ENCODE results near the gene CLMP.

CLMP gene

DNA sequence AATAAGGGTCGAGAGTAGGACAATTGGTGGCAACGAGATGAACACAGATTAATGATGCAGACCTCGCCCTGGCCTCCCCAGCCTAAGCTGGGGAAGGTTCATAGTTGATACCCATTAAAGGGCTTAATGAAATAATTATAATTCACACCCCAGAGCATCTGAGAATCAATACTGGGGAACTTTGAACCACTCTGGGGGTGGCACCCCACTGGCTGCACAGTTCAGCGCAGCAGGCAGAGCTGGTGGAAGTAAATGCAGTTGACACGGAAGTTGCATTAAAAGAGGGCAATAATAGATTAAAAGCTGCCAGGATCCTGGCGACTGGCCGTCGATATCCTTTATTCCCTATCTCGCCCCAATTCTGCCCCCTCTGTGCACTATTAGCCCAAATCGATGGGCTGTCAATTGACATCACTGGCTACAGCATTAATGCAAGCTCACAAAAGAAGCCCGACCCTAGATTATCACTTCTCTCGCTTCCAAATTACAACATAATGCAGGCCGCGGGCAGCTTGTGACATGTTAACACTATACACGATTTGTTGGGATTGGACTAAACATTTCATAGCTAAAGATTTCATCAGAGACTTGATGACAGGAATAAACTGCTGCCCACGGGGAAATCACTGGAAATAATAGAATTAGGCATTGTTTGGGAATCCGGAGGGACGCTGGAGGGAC, 147.6 kb downstream of the CLMP start:
- H3K18ac ChIP-seq (ENCODE audit: low read length): no peak overlapping the region
- no peak overlapping the region for H3K27ac ChIP-seq (ENCODE audit: low read depth, low read length)
- no peaks in the 10 kb centered on the region for H3K79me1 ChIP-seq (ENCODE audit: low read length)
- no peak overlapping the region for H3K4me3 ChIP-seq (ENCODE audit: low read depth, low read length)
- no peak overlapping the region for H3K9ac ChIP-seq (ENCODE audit: low read length)
- no peak overlapping the region for H3K4me2 ChIP-seq (ENCODE audit: low read length)
- H3K14ac ChIP-seq (ENCODE audit: low read length): no peak overlapping the region
- no peak overlapping the region for H4K12ac ChIP-seq (ENCODE audit: low read depth, low read length)
- H4K91ac ChIP-seq (ENCODE audit: low read depth, low read length): no peak overlapping the region
- no peaks in the 10 kb centered on the region for H3K4me1 ChIP-seq (ENCODE audit: control insufficient read depth in 1 of 2, insufficient read depth in 2 of 2, low read length in 2 of 2)
- H3K23ac ChIP-seq (ENCODE audit: low read length): no peak overlapping the region
- H2BK120ac ChIP-seq (ENCODE audit: insufficient read depth, low read length, poor library complexity): no peak overlapping the region
- H3K36me3 ChIP-seq (ENCODE audit: control insufficient read depth in 1 of 2, insufficient read depth in 2 of 2, low read length in 2 of 2): peaks cover 0 to under 1% of the 10 kb centered on the region in 2 experiments
- H4K8ac ChIP-seq (ENCODE audit: low read depth, low read length): no peak overlapping the region
- no peak overlapping the region for H2AK5ac ChIP-seq (ENCODE audit: low read length)
- H2AFZ ChIP-seq (ENCODE audit: insufficient read depth, low read length, poor library complexity): no peak overlapping the region
- H3K9me3 ChIP-seq (ENCODE audit: insufficient read depth, low read depth, low read length): no peaks in the 10 kb centered on the region
- H3K27me3 ChIP-seq (ENCODE audit: insufficient read depth, low read length): no peaks in the 10 kb centered on the region
- no peak overlapping the region for H2BK12ac ChIP-seq (ENCODE audit: low read length)
- WGBS (ENCODE audit: extremely low coverage, insufficient coverage, insufficient read length): no CpG with 5 or more reads among the region's 18 CpGs
- H3K4ac ChIP-seq (ENCODE audit: low read depth, low read length): no peak overlapping the region
- H2BK5ac ChIP-seq (ENCODE audit: low read depth, low read length, poor library complexity): no peak overlapping the region
- H3K79me2 ChIP-seq (ENCODE audit: control insufficient read depth, insufficient read depth, low read length, poor library complexity): no peaks in the 10 kb centered on the region
- no peak for DNase-seq

DNA sequence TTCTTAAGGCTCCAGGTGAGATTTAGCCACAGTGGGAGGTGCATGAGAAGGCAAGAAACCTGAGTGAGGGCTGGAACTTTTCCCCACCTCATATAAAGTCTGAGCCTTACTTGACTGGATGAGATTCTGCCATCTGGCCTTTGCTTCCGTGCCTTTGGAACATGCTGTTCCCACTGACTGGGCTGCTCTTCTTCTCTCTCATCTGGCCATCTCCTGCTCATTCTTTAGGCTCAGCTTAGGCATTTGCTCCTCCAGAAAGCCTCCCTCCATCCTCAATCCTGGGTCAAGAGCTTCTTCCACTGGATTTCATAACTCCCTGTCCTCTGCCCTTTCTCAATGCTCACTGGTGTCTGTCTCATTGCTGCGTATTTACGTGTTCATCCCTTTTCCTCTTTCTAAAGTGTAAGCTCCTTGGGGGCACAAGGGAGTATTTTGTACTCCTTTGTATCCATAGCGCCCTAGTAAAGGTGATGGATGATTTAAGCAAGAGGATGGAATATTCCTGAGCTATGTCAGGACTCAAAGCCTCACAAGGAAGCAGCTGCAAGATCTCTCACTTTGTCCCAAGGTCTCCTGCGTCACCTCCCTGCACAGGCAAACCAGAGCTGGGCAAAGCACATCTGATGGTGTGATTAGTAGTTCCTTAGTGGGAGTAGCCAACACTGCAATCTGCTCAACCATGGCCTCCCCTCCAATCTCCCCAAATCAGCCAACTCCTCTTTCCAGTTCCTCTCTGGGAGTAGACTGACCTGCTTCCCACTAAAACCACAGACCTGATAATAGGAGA, 148.4 kb downstream of the CLMP start:
- Histone ChIP-seq H3K4me3 (ENCODE audit: low read depth, low read length) (no peak overlapping the region), H3K36me3 (ENCODE audit: control insufficient read depth in 1 of 2, insufficient read depth in 2 of 2, low read length in 2 of 2) (no peaks in the 10 kb centered on the region), H3K14ac (ENCODE audit: low read length) (no peak overlapping the region), H4K12ac (ENCODE audit: low read depth, low read length) (no peak overlapping the region), H4K91ac (ENCODE audit: low read depth, low read length) (no peak overlapping the region), H3K4me1 (ENCODE audit: control insufficient read depth in 1 of 2, insufficient read depth in 2 of 2, low read length in 2 of 2) (no peaks in the 10 kb centered on the region), H3K27me3 (ENCODE audit: insufficient read depth, low read length) (no peaks in the 10 kb centered on the region), H4K8ac (ENCODE audit: low read depth, low read length) (no peak overlapping the region), H2BK5ac (ENCODE audit: low read depth, low read length, poor library complexity) (no peak overlapping the region), H3K4me2 (ENCODE audit: low read length) (no peak overlapping the region), H3K79me1 (ENCODE audit: low read length) (no peaks in the 10 kb centered on the region), H3K9me3 (ENCODE audit: insufficient read depth, low read depth, low read length) (no peaks in the 10 kb centered on the region), H2AK5ac (ENCODE audit: low read length) (no peak overlapping the region), H3K4ac (ENCODE audit: low read depth, low read length) (no peak overlapping the region), H3K79me2 (ENCODE audit: control insufficient read depth, insufficient read depth, low read length, poor library complexity) (no peaks in the 10 kb centered on the region), H3K18ac (ENCODE audit: low read length) (no peak overlapping the region), H3K23ac (ENCODE audit: low read length) (no peak overlapping the region), H2AFZ (ENCODE audit: insufficient read depth, low read length, poor library complexity) (no peak overlapping the region), H2BK120ac (ENCODE audit: insufficient read depth, low read length, poor library complexity) (no peak overlapping the region), H3K9ac (ENCODE audit: low read length) (no peak overlapping the region), H3K27ac (ENCODE audit: low read depth, low read length) (no peak overlapping the region), H2BK12ac (ENCODE audit: low read length) (no peak overlapping the region)
- WGBS (ENCODE audit: extremely low coverage, insufficient coverage, insufficient read length): no CpG with 5 or more reads among the region's 5 CpGs
- DNase-seq: no peak

DNA sequence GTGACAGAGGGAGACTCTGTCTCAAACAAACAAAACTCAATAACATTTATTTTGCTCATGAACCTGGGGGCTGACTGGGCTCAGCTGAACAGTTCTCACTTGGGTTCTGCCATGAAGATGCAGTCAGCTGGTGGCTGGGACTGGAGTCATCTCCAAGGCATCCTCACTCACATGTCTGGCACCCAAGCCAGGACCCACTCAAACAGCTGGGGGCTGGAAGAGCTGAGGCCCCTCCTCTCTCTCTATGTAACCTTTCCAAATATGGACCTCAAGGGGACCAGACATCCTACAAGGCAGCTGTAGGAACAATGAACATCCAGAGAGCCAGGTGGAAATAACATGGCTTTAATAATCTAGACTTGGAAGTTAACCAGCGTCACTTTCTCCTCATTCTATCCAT, 149.9 kb downstream of the CLMP start:
- Histone ChIP-seq H3K9ac (ENCODE audit: low read length) (no peak overlapping the region), H3K27ac (ENCODE audit: low read depth, low read length) (no peak overlapping the region), H4K12ac (ENCODE audit: low read depth, low read length) (no peak overlapping the region), H2AFZ (ENCODE audit: insufficient read depth, low read length, poor library complexity) (no peak overlapping the region), H3K4me1 (ENCODE audit: control insufficient read depth in 1 of 2, insufficient read depth in 2 of 2, low read length in 2 of 2) (no peaks in the 10 kb centered on the region), H3K4me2 (ENCODE audit: low read length) (no peak overlapping the region), H2AK5ac (ENCODE audit: low read length) (no peak overlapping the region), H3K4me3 (ENCODE audit: low read depth, low read length) (no peak overlapping the region), H2BK5ac (ENCODE audit: low read depth, low read length, poor library complexity) (no peak overlapping the region), H3K4ac (ENCODE audit: low read depth, low read length) (no peak overlapping the region), H3K27me3 (ENCODE audit: insufficient read depth, low read length) (no peaks in the 10 kb centered on the region), H3K79me2 (ENCODE audit: control insufficient read depth, insufficient read depth, low read length, poor library complexity) (no peaks in the 10 kb centered on the region), H3K79me1 (ENCODE audit: low read length) (no peaks in the 10 kb centered on the region), H3K36me3 (ENCODE audit: control insufficient read depth in 1 of 2, insufficient read depth in 2 of 2, low read length in 2 of 2) (no peaks in the 10 kb centered on the region), H4K91ac (ENCODE audit: low read depth, low read length) (no peak overlapping the region), H4K8ac (ENCODE audit: low read depth, low read length) (no peak overlapping the region), H3K9me3 (ENCODE audit: insufficient read depth, low read depth, low read length) (no peaks in the 10 kb centered on the region), H3K23ac (ENCODE audit: low read length) (no peak overlapping the region), H2BK120ac (ENCODE audit: insufficient read depth, low read length, poor library complexity) (no peak overlapping the region), H3K18ac (ENCODE audit: low read length) (no peak overlapping the region), H2BK12ac (ENCODE audit: low read length) (no peak overlapping the region), H3K14ac (ENCODE audit: low read length) (no peak overlapping the region)
- WGBS (ENCODE audit: extremely low coverage, insufficient coverage, insufficient read length): no CpG with 5 or more reads among the region's 1 CpG
- no peak for DNase-seq

DNA sequence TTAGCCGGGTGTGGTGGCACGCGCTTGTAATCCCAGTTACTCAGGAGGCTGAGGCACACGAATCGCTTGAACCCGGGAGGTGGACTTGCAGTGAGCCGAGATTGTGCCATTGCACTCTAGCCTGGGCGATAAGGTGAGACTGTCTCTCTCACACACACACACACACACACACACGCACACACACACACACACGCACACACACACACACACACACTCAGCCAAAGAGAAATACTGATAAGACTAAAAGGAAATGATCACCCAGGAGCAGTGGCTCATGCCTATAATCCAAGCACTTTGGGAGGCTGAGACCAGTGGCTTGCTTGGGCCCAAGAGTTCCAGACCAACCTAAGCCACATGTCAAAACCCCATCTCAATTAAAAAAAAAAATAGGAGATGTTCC, 153.9 kb downstream of the CLMP start:
- Histone ChIP-seq H3K4me2 (ENCODE audit: low read length) (no peak overlapping the region), H3K18ac (ENCODE audit: low read length) (no peak overlapping the region), H2BK120ac (ENCODE audit: insufficient read depth, low read length, poor library complexity) (no peak overlapping the region), H3K9ac (ENCODE audit: low read length) (no peak overlapping the region), H2BK12ac (ENCODE audit: low read length) (no peak overlapping the region), H2BK5ac (ENCODE audit: low read depth, low read length, poor library complexity) (no peak overlapping the region), H4K8ac (ENCODE audit: low read depth, low read length) (no peak overlapping the region), H2AK5ac (ENCODE audit: low read length) (no peak overlapping the region), H3K27me3 (ENCODE audit: insufficient read depth, low read length) (no peaks in the 10 kb centered on the region), H4K91ac (ENCODE audit: low read depth, low read length) (no peak overlapping the region), H3K4me3 (ENCODE audit: low read depth, low read length) (no peak overlapping the region), H3K79me1 (ENCODE audit: low read length) (no peaks in the 10 kb centered on the region), H3K14ac (ENCODE audit: low read length) (no peak overlapping the region), H3K79me2 (ENCODE audit: control insufficient read depth, insufficient read depth, low read length, poor library complexity) (no peaks in the 10 kb centered on the region), H3K4ac (ENCODE audit: low read depth, low read length) (no peak overlapping the region), H3K4me1 (ENCODE audit: control insufficient read depth in 1 of 2, insufficient read depth in 2 of 2, low read length in 2 of 2) (no peaks in the 10 kb centered on the region), H3K27ac (ENCODE audit: low read depth, low read length) (no peak overlapping the region), H4K12ac (ENCODE audit: low read depth, low read length) (no peak overlapping the region), H2AFZ (ENCODE audit: insufficient read depth, low read length, poor library complexity) (no peak overlapping the region), H3K36me3 (ENCODE audit: control insufficient read depth in 1 of 2, insufficient read depth in 2 of 2, low read length in 2 of 2) (no peaks in the 10 kb centered on the region), H3K23ac (ENCODE audit: low read length) (no peak overlapping the region), H3K9me3 (ENCODE audit: insufficient read depth, low read depth, low read length) (no peaks in the 10 kb centered on the region)
- no CpG with 5 or more reads among the region's 10 CpGs for WGBS (ENCODE audit: extremely low coverage, insufficient coverage, insufficient read length)
- DNase-seq: no peak
